ENCODE measurements around the gene SLC38A11.

- no peak for TF ChIP-seq ZFP30 (CRISPR knock-in tag; IDR thresholded peaks at IDR 0.05)
- no peak for TF ChIP-seq ISL1 (CRISPR knock-in tag; IDR thresholded peaks at IDR 0.05)
- TF ChIP-seq CSDC2 (CRISPR knock-in tag; IDR thresholded peaks at IDR 0.05) = no peak
- TF ChIP-seq ARNTL (CRISPR knock-in tag; IDR thresholded peaks at IDR 0.05; ENCODE audit: borderline replicate concordance, low read depth) = no peak
- no peak for TF ChIP-seq TOX (CRISPR knock-in tag; IDR thresholded peaks at IDR 0.05; ENCODE audit: borderline replicate concordance)
- TF ChIP-seq, protein P1, sequence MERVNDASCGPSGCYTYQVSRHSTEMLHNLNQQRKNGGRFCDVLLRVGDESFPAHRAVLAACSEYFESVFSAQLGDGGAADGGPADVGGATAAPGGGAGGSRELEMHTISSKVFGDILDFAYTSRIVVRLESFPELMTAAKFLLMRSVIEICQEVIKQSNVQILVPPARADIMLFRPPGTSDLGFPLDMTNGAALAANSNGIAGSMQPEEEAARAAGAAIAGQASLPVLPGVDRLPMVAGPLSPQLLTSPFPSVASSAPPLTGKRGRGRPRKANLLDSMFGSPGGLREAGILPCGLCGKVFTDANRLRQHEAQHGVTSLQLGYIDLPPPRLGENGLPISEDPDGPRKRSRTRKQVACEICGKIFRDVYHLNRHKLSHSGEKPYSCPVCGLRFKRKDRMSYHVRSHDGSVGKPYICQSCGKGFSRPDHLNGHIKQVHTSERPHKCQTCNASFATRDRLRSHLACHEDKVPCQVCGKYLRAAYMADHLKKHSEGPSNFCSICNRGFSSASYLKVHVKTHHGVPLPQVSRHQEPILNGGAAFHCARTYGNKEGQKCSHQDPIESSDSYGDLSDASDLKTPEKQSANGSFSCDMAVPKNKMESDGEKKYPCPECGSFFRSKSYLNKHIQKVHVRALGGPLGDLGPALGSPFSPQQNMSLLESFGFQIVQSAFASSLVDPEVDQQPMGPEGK (CRISPR knock-in tag; IDR thresholded peaks at IDR 0.05; ENCODE audit: borderline replicate concordance) = no peak
- TF ChIP-seq ZNF565 (CRISPR knock-in tag; conservative IDR thresholded peaks at IDR 0.05; ENCODE audit: low read depth) = no peak
- no peak for TF ChIP-seq OSR1 (CRISPR knock-in tag; IDR thresholded peaks at IDR 0.05)
- no peak for TF ChIP-seq ZFP3 (CRISPR knock-in tag; IDR thresholded peaks at IDR 0.05)
- TF ChIP-seq RARB (CRISPR knock-in tag; IDR thresholded peaks at IDR 0.05) = no peak
- no peak for TF ChIP-seq PPARA (CRISPR knock-in tag; IDR thresholded peaks at IDR 0.05; ENCODE audit: borderline replicate concordance)
- TF ChIP-seq, protein P2, sequence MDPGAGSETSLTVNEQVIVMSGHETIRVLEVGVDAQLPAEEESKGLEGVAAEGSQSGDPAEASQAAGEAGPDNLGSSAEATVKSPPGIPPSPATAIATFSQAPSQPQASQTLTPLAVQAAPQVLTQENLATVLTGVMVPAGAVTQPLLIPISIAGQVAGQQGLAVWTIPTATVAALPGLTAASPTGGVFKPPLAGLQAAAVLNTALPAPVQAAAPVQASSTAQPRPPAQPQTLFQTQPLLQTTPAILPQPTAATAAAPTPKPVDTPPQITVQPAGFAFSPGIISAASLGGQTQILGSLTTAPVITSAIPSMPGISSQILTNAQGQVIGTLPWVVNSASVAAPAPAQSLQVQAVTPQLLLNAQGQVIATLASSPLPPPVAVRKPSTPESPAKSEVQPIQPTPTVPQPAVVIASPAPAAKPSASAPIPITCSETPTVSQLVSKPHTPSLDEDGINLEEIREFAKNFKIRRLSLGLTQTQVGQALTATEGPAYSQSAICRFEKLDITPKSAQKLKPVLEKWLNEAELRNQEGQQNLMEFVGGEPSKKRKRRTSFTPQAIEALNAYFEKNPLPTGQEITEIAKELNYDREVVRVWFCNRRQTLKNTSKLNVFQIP (CRISPR knock-in tag; IDR thresholded peaks at IDR 0.05; ENCODE audit: borderline replicate concordance, low read depth) = no peak
- TF ChIP-seq ZNF70 (CRISPR knock-in tag; IDR thresholded peaks at IDR 0.05) = no peak
These were observed 16.9 kb upstream of the SLC38A11 start for GRCh38 chr2:164972216-164972615.

Measured in SK-N-SH treated with all-trans-retinoic acid at 6 μM for 48 hours (cell line).